ENCODE data around the gene BCAS1. TPM values are rescaled to one million over a fixed set of nuclear protein-coding genes. Genes with fewer than 3 reads are reported as not detected.

BCAS1 gene
- total and polyA plus RNA-seq, 10 donors, result 0.23 to 1.3 (median 0.55) TPM; not detected in 2

DNA sequence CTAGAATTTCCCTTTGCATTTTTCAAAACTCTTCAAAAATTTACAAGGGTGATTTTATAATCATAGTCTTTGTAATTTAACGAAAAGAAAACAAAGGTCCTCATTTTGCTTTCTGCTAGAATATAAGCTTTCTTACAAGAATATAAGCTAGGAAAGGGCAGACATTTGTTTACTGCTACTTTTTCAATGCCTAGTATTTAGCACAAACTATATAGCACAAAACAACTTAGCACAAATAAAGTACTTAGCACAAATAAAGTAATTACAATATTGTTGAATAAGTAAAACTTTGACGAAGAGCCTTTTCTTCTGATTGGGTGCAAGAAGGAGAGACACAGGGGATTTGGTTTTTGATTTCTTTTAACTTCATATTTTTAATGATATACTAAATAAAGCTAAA is 87.8 kb downstream of the BCAS1 start:
- Histone ChIP-seq H3K4me3 (no peak overlapping the region), H3K9me3 (peaks cover 0 to under 1% (median 0%) of the 10 kb centered on the region in 8 donors), H3K4me1 (no peaks in the 10 kb centered on the region), H3K27ac (no peak overlapping the region), H3K27me3 (replicated peaks in 1 of 7) (peaks cover 0 to 7% (median 0%) of the 10 kb centered on the region in 7 donors), H3K36me3 (no peaks in the 10 kb centered on the region)
- no peak for TF ChIP-seq CTCF (IDR thresholded peaks at IDR 0.05 in 8 of 11, conservative IDR thresholded peaks at IDR 0.05 in 3 of 11)
- TF ChIP-seq POLR2A (IDR thresholded peaks at IDR 0.05), result no peak
- no peak for TF ChIP-seq POLR2AphosphoS5 (IDR thresholded peaks at IDR 0.05)
- 44 to 79% (median 77%) methylated on average over 2 of the region's 2 CpGs for WGBS, 5 donors
- no peak for DNase-seq
- intact Hi-C loops (cut with DNase I; ENCODE audit: low total_unique reads), result no loop called here

DNA sequence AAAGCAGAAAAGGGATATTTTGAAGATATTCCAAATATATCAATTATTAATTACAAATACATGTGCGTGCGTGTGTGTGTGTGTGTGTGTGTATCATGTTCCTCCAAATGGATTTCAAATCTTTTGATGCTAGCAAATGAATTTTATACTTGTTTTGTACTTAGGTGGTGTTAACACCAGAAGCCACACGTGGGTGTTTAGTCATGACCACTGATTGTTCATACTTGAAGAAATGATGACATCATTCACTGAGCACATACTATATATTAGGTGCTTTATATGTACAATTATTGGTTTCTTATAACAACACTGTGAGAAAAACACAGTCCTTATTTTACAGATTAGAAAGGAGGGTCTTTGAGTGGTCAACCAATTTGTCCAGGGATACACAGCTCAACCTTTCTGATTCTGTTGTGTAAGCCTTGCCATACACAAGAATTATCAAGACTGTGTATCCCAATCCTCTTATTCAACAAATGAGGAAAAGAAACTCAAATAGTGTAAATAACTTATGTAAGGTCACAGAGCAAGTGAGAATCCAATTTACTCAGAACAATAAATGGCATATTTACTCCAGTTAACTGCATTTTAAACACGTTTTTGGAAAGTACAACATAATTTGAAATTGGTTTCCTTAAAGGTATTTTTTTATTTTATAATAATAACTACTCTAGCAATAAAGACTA is 88.5 kb downstream of the BCAS1 start:
- 71 to 82% (median 76%) methylated on average over 4 of the region's 4 CpGs for WGBS, 5 donors
- Histone ChIP-seq H3K36me3 (no peaks in the 10 kb centered on the region), H3K27me3 (replicated peaks in 1 of 7) (peaks cover 0 to 5% (median 0%) of the 10 kb centered on the region in 7 donors), H3K4me1 (no peaks in the 10 kb centered on the region), H3K9me3 (peaks cover 0 to 8% (median 0%) of the 10 kb centered on the region in 8 donors), H3K4me3 (no peak overlapping the region), H3K27ac (no peak overlapping the region)
- DNase-seq, result no peak
- no peak for TF ChIP-seq POLR2A (IDR thresholded peaks at IDR 0.05)
- no peak for TF ChIP-seq CTCF (IDR thresholded peaks at IDR 0.05 in 8 of 11, conservative IDR thresholded peaks at IDR 0.05 in 3 of 11)
- no peak for TF ChIP-seq POLR2AphosphoS5 (IDR thresholded peaks at IDR 0.05)
- intact Hi-C loops (cut with DNase I; ENCODE audit: low total_unique reads), result no loop called here

- no peaks in the 10 kb centered on the region for H3K36me3 ChIP-seq
- 85 to 95% (median 92%) methylated on average over 5 of the region's 5 CpGs for WGBS, 5 donors
- no peaks in the 10 kb centered on the region for H3K4me1 ChIP-seq
- H3K27me3 ChIP-seq (replicated peaks in 1 of 7), result peaks cover 0 to 5% (median 0%) of the 10 kb centered on the region in 7 donors
- H3K4me3 ChIP-seq, result no peak overlapping the region
- DNase-seq, result no peak
- intact Hi-C loops (cut with DNase I; ENCODE audit: low total_unique reads), result no loop called here
- H3K27ac ChIP-seq, result no peak overlapping the region
- peaks cover 0 to 11% (median 0%) of the 10 kb centered on the region in 8 donors for H3K9me3 ChIP-seq
- TF ChIP-seq CTCF (IDR thresholded peaks at IDR 0.05 in 8 of 11, conservative IDR thresholded peaks at IDR 0.05 in 3 of 11) (no peak), POLR2AphosphoS5 (IDR thresholded peaks at IDR 0.05) (no peak), POLR2A (IDR thresholded peaks at IDR 0.05) (no peak)
These were observed 89.3 kb downstream of the BCAS1 start for GRCh38 chr20:53981130-53981529.

- WGBS, 5 donors, result 62 to 75% (median 74%) methylated on average over 4 of the region's 4 CpGs
These were observed 90.3 kb downstream of the BCAS1 start for GRCh38 chr20:53980031-53980465.

More at GRCh38 chr20:53980031-53980465, 90.3 kb downstream of the BCAS1 start:
- Histone ChIP-seq H3K9me3 (peaks cover 0 to 11% (median 0%) of the 10 kb centered on the region in 8 donors), H3K4me3 (no peak overlapping the region), H3K36me3 (no peaks in the 10 kb centered on the region), H3K27me3 (replicated peaks in 1 of 7) (peaks cover 0 to 5% (median 0%) of the 10 kb centered on the region in 7 donors), H3K27ac (no peak overlapping the region), H3K4me1 (no peaks in the 10 kb centered on the region)
- intact Hi-C loops (cut with DNase I; ENCODE audit: low total_unique reads), result no loop called here
- no peak for TF ChIP-seq POLR2AphosphoS5 (IDR thresholded peaks at IDR 0.05)
- TF ChIP-seq CTCF (IDR thresholded peaks at IDR 0.05 in 8 of 11, conservative IDR thresholded peaks at IDR 0.05 in 3 of 11), result no peak
- no peak for TF ChIP-seq POLR2A (IDR thresholded peaks at IDR 0.05)
- DNase-seq, result no peak
